Neural crest cell (in vitro differentiated cells): Measurements from ENCODE around the gene BHLHA9. TPM values are rescaled to one million over a fixed set of nuclear protein-coding genes. Genes with fewer than 3 reads are reported as not detected.
A peak's percentile ranks its signal among the peaks of the same experiment; 100 is the strongest.

ENCODE experiments used
- DNase-seq: peaks from one replicate; pipeline ENCODE4 v3.0.0; 2021; ENCODE audit warnings: low read depth, mixed read lengths, low spot score
- H3K27ac Mint-ChIP-seq: one replicate; pipeline ENCODE4 v1.8.0; 2021; ENCODE audit warnings: mild to moderate bottlenecking, mixed read lengths; ENCODE audit not compliant: unreplicated experiment
- H3K27me3 Mint-ChIP-seq: 2 replicates; pipeline ENCODE4 v1.8.0; 2021; ENCODE audit warnings: low read depth, mild to moderate bottlenecking, mixed read lengths
- H3K36me3 Mint-ChIP-seq: 2 replicates; pipeline ENCODE4 v1.8.0; 2021; ENCODE audit warnings: low read depth, mild to moderate bottlenecking, mixed read lengths
- H3K4me1 Mint-ChIP-seq: 2 replicates; pipeline ENCODE4 v1.8.0; 2021; ENCODE audit warnings: mixed read lengths
- H3K4me3 Mint-ChIP-seq: one replicate; pipeline ENCODE4 v1.8.0; 2021; ENCODE audit warnings: mild to moderate bottlenecking, mixed read lengths
- H3K9me3 Mint-ChIP-seq: 2 replicates; pipeline ENCODE4 v1.8.0; 2021; ENCODE audit warnings: mixed read lengths
- total RNA-seq: library from RNA; stranded (reverse); gene quantifications from 2 replicates; pipeline ENCODE4 v1.2.1, GENCODE V29; 2021
- TF ChIP-seq, protein P1 (sequence below): fragments of 200-600 bp; sonication (generic); conservative IDR thresholded peaks from 2 replicates; pipeline ENCODE4 v1.5.0; 2021; ENCODE audit warnings: antibody characterized with exemption, mild to moderate bottlenecking

BHLHA9 gene
- total RNA-seq, 1 donor from 2014 or later, result not detected

DNA sequence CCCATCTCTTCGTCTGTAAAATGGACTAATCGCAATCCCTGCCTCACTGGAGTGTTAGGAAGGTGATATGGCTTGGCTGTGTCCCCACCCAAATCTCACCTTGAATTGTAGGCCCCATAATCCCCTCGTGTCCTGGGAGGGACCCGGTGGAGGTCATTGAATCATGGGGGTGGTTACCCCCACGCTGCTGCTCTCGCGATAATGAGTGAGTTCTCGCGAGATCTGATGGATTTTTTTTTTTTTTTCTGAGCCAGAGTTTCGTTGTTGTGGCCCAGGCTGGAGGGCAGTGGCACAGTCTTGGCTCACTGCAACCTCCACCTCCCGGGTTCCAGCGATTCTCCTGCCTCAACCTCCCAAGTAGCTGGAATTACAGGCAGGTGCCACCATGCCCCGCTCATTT lies 20.4 kb downstream of the BHLHA9 start:
- no peak for DNase-seq
- Mint-ChIP-seq H3K36me3 (peaks cover 12% of the 10 kb centered on the region), H3K9me3 (peaks cover 11% of the 10 kb centered on the region), H3K4me1 (peaks cover 15% of the 10 kb centered on the region), H3K27me3 (peaks cover 3% of the 10 kb centered on the region), H3K27ac (no peak overlapping the region), H3K4me3 (no peak overlapping the region)
- TF ChIP-seq, protein P1, sequence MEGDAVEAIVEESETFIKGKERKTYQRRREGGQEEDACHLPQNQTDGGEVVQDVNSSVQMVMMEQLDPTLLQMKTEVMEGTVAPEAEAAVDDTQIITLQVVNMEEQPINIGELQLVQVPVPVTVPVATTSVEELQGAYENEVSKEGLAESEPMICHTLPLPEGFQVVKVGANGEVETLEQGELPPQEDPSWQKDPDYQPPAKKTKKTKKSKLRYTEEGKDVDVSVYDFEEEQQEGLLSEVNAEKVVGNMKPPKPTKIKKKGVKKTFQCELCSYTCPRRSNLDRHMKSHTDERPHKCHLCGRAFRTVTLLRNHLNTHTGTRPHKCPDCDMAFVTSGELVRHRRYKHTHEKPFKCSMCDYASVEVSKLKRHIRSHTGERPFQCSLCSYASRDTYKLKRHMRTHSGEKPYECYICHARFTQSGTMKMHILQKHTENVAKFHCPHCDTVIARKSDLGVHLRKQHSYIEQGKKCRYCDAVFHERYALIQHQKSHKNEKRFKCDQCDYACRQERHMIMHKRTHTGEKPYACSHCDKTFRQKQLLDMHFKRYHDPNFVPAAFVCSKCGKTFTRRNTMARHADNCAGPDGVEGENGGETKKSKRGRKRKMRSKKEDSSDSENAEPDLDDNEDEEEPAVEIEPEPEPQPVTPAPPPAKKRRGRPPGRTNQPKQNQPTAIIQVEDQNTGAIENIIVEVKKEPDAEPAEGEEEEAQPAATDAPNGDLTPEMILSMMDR, result no peak

- no peak for DNase-seq
- Mint-ChIP-seq H3K4me3 (no peak overlapping the region), H3K27ac (no peak overlapping the region), H3K36me3 (peaks cover 8% of the 10 kb centered on the region), H3K9me3 (peaks cover 8% of the 10 kb centered on the region), H3K4me1 (peaks cover 24% of the 10 kb centered on the region), H3K27me3 (peaks cover 13% of the 10 kb centered on the region)
- TF ChIP-seq, protein P1, result no peak
These were observed 24.0 kb downstream of the BHLHA9 start for GRCh38 chr17:1294157-1294717.

DNA sequence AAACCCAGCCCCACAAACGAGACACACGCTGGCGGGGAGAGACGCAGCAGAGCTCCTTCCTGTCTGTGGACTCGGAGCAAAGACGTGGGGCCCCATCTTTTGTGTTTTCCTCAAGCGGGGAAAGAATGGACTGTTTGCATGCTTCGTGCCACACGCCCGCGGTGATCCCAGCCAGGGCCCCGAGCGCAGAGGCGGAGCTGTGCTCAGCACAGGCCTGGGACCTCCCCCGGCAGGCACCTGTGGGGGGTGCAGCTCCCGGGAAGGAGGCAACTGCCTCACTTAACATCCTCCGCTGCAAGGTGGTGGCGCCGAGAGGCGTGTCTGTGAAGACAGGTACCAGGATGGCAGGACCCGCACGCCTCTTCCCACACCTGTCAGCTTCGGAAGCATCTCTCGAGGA lies 28.4 kb downstream of the BHLHA9 start:
- H3K4me3 Mint-ChIP-seq, result no peak overlapping the region
- peaks cover 10% of the 10 kb centered on the region for H3K27me3 Mint-ChIP-seq
- peaks cover under 1% of the 10 kb centered on the region for H3K36me3 Mint-ChIP-seq
- peak overlapping the region; percentile 67 for H3K27ac Mint-ChIP-seq
- H3K9me3 Mint-ChIP-seq, result peaks cover under 1% of the 10 kb centered on the region
- DNase-seq, result no peak
- TF ChIP-seq, protein P1, result no peak
- peaks cover 22% of the 10 kb centered on the region for H3K4me1 Mint-ChIP-seq

DNA sequence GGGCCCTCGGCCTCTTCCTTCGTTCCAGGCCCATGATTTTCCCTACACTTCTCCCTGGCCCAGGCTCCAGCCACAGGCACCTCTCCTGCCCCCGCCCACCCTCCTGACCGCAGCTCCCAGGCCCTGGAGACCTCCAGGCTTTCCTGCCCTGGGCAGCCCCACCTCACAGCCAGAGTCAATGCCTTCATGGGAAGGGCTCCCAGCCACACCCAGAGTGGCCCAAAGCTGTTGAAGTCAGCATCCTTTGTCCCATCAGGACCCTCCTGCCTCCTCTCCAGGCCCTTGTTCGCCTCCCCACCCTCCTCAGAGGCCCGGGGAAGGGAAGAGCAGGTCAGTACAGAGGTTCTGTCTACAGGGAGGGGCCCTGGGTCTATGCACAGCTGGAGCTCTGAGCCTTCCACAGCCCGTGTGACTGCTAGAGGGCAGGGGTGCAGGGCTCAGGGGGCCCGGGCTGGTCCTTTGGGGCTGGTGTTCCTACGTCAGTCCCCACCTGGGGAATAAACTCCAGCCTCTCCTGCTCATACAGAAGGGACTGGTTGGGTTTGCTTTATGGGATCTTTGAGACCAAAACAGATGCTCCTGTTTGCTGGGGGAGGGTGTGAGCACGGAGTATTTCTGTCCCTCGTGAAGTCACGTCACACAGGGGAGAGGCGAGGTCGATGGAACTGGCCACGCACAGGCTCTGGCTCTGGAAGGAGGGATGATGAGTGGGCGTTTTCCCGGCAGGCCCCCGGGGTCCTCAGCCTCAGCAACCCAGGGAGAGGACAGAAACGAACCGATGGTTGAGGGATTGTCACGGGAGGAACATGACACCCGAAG lies 29.5 kb downstream of the BHLHA9 start:
- H3K36me3 Mint-ChIP-seq, result no peaks in the 10 kb centered on the region
- no peaks in the 10 kb centered on the region for H3K9me3 Mint-ChIP-seq
- peaks cover 10% of the 10 kb centered on the region for H3K27me3 Mint-ChIP-seq
- H3K27ac Mint-ChIP-seq, result no peak overlapping the region
- no peak for DNase-seq
- H3K4me1 Mint-ChIP-seq, result peaks cover 20% of the 10 kb centered on the region
- no peak overlapping the region for H3K4me3 Mint-ChIP-seq
- TF ChIP-seq, protein P1, result no peak

- Mint-ChIP-seq H3K27ac (no peak overlapping the region), H3K4me1 (peaks cover 25% of the 10 kb centered on the region), H3K4me3 (no peak overlapping the region), H3K27me3 (peaks cover 10% of the 10 kb centered on the region), H3K36me3 (no peaks in the 10 kb centered on the region), H3K9me3 (no peaks in the 10 kb centered on the region)
- DNase-seq, result no peak
- TF ChIP-seq, protein P1, result no peak
These were observed 30.2 kb downstream of the BHLHA9 start for GRCh38 chr17:1300371-1300905.
